Activated naive CD4-positive, alpha-beta T cell treated with anti-CD3 and anti-CD28 coated beads, Interleukin-2, amount 50 U/mL, for 24 hours (primary cell): ENCODE data around the gene TAS2R10.

ENCODE experiments used
- H3K27ac Mint-ChIP-seq: one replicate; pipeline ENCODE4 v1.8.0; 2021; ENCODE audit warnings: mild to moderate bottlenecking, mixed read lengths
- H3K27me3 Mint-ChIP-seq: one replicate; pipeline ENCODE4 v1.8.0; 2021; ENCODE audit warnings: mixed read lengths
- H3K36me3 Mint-ChIP-seq: one replicate; pipeline ENCODE4 v1.8.0; 2021; ENCODE audit warnings: mixed read lengths
- H3K4me1 Mint-ChIP-seq: one replicate; pipeline ENCODE4 v1.8.0; 2021; ENCODE audit warnings: mixed read lengths
- H3K4me3 Mint-ChIP-seq: one replicate; pipeline ENCODE4 v1.8.0; 2021; ENCODE audit warnings: mild to moderate bottlenecking, mixed read lengths
- H3K9me3 Mint-ChIP-seq: one replicate; pipeline ENCODE4 v1.8.0; 2021; ENCODE audit warnings: mixed read lengths

TAS2R10 gene

DNA sequence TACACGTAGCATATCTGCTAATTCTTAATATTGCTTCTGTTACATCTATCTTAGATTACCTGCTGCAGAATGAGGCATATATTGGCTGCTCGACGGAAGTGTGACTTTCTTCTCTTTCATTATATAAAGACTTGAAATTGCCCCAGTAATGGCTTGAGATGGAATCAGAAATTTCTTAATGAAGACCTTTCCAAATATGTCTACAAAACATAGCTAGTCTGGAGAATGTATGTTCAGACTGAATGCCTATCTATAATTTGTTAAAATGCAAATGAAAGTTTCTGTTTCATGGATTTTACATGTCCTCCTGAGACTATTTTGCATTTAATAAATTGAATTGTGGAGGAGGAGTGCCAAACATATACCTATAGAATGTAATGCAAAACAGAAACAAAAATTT, at the start of gene TAS2R10:
Gene TAS2R10 (minus strand): TSS at position 101 of the 400 bp plus-strand sequence. CDS start 89 bp downstream, at position 12.
- Mint-ChIP-seq H3K9me3 (no peaks in the 10 kb centered on the region), H3K4me1 (no peaks in the 10 kb centered on the region), H3K27me3 (no peaks in the 10 kb centered on the region), H3K4me3 (no peak within 1 kb of the TSS), H3K27ac (no peak within 1 kb of the TSS), H3K36me3 (no peaks in the 10 kb centered on the region)

- Mint-ChIP-seq H3K36me3 (peaks cover 48% of the 10 kb centered on the region), H3K27ac (no peak overlapping the region), H3K27me3 (no peaks in the 10 kb centered on the region), H3K9me3 (peaks cover 31% of the 10 kb centered on the region), H3K4me1 (no peaks in the 10 kb centered on the region), H3K4me3 (no peak overlapping the region)
Measured at GRCh38 chr12:10873378-10873777, 47.2 kb upstream of the TAS2R10 start.

DNA sequence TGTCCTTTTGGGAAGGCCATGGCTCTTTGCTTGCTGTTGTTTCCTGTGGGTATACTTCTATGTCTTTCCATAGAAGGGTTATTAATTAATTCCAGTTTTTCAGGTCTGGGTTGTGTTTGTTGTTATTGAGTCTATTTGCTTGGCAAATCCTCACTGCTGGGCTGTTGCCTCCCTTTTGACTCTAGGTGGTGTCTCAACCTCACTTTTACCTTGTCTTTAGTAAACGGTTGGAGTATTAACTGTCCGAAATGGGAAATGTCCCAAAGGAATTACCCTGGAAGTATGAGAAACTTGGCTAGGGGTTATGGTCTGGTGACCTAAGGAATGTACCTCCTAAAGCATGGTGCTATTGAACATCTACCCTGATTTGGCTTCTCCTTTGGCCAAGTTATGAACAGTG, 41.2 kb upstream of the TAS2R10 start:
- H3K4me1 Mint-ChIP-seq, result no peaks in the 10 kb centered on the region
- H3K27me3 Mint-ChIP-seq, result no peaks in the 10 kb centered on the region
- H3K27ac Mint-ChIP-seq, result no peak overlapping the region
- H3K36me3 Mint-ChIP-seq, result peaks cover 69% of the 10 kb centered on the region
- H3K4me3 Mint-ChIP-seq, result no peak overlapping the region
- H3K9me3 Mint-ChIP-seq, result peaks cover 25% of the 10 kb centered on the region

DNA sequence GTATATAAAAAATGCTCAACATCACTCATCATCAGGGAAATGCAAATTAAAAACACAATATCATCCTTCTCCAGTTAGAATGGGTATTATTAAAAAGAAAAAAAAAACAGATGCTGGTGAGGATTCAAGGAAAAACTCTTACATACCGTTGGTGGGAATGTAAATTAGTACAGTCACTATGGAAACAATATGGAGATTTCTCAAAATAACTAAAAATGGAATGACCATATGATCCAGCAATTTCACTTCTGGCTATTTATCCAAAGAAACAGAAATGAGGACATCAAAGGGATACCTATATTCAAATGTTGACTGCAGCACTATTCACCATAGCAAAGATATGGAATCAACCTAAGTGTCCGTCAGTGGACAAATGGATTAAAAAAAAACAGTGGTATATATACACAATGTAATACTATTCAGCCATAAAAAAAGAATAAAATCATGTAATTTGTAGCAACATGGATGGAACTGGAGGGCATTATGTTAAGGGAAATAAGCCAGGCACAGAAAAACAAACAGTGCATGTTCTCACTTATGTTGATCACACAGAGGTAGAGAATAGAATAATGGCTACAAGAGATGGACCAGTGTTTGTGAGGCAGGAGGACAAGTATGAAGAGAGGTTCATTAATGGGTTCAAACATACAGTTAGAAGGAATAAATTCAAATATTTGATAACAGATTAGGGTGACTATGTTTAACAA, 37.5 kb upstream of the TAS2R10 start:
- Mint-ChIP-seq H3K27me3 (no peaks in the 10 kb centered on the region), H3K4me3 (no peak overlapping the region), H3K9me3 (peaks cover 42% of the 10 kb centered on the region), H3K27ac (no peak overlapping the region), H3K36me3 (peaks cover 85% of the 10 kb centered on the region), H3K4me1 (peaks cover 4% of the 10 kb centered on the region)

- no peak overlapping the region for H3K4me3 Mint-ChIP-seq
- H3K9me3 Mint-ChIP-seq, result peaks cover 57% of the 10 kb centered on the region
- no peak overlapping the region for H3K27ac Mint-ChIP-seq
- peaks cover 4% of the 10 kb centered on the region for H3K4me1 Mint-ChIP-seq
- peaks cover 90% of the 10 kb centered on the region for H3K36me3 Mint-ChIP-seq
- H3K27me3 Mint-ChIP-seq, result no peaks in the 10 kb centered on the region
Measured at GRCh38 chr12:10861366-10861765, 35.2 kb upstream of the TAS2R10 start.

DNA sequence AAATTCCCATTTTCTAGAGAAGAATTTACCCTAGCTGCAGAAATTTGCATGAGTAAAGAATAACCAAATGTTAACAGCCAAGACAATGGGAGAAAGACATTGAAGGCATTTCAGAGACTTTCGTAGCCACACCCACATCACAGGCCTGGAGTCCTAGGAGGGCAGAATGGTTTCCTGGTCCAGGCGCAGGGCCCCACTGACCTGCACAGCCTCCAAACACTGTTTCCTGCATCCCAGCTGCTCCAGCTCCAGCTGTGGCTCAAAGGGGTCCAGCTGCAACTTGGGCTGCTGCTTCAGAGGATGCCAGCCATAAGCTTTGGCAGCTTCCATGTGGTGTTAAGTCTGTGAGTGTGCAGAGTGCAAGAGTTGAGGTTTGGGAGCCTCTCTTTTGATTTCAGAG, 29.6 kb upstream of the TAS2R10 start:
- Mint-ChIP-seq H3K4me1 (peaks cover 36% of the 10 kb centered on the region), H3K36me3 (peaks cover 56% of the 10 kb centered on the region), H3K4me3 (no peak overlapping the region), H3K27me3 (no peaks in the 10 kb centered on the region), H3K27ac (no peak overlapping the region), H3K9me3 (peaks cover 36% of the 10 kb centered on the region)

GRCh38 chr12:10853776-10854175, 27.6 kb upstream of the TAS2R10 start:
- Mint-ChIP-seq H3K27me3 (no peaks in the 10 kb centered on the region), H3K36me3 (peaks cover 45% of the 10 kb centered on the region), H3K27ac (no peak overlapping the region), H3K9me3 (peaks cover 15% of the 10 kb centered on the region), H3K4me3 (no peak overlapping the region), H3K4me1 (peaks cover 48% of the 10 kb centered on the region)

- Mint-ChIP-seq H3K9me3 (no peaks in the 10 kb centered on the region), H3K36me3 (peaks cover 34% of the 10 kb centered on the region), H3K27me3 (no peaks in the 10 kb centered on the region), H3K4me1 (peaks cover 48% of the 10 kb centered on the region), H3K27ac (no peak overlapping the region), H3K4me3 (no peak overlapping the region)
Measured at GRCh38 chr12:10851243-10851858, 25.2 kb upstream of the TAS2R10 start.

DNA sequence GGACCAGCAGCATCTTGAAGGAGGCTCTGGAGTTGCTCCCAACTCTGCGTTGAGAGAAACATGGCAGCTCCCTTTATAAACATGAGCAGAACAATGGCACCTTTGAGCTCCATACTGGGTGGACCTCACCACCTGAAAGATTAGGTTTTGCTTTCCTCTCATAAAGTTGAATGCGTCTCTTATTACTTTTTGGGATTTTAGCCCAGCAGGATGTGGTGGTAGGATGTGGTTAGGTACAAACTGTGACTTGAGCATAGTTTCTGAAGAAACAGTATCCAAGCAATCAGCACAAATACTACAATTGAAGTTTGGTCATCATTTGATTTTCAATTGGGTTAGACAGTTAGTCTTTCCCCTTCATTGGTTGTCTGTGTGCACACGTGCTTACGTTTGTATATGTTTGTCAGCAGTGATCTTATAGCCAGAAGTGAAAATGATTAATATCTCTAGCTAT, 23.3 kb upstream of the TAS2R10 start, which contains the start of gene PRR4:
Gene PRR4 (minus strand): TSS at position 51 of the 454 bp plus-strand sequence. CDS start 38 bp downstream, at position 13.
- Mint-ChIP-seq H3K4me1 (peaks cover 41% of the 10 kb centered on the region), H3K4me3 (no peak within 1 kb of the TSS), H3K27ac (no peak within 1 kb of the TSS), H3K36me3 (peaks cover 32% of the 10 kb centered on the region), H3K9me3 (no peaks in the 10 kb centered on the region), H3K27me3 (no peaks in the 10 kb centered on the region)

- Mint-ChIP-seq H3K4me1 (peaks cover 36% of the 10 kb centered on the region), H3K27me3 (no peaks in the 10 kb centered on the region), H3K27ac (no peak overlapping the region), H3K4me3 (no peak overlapping the region), H3K36me3 (peaks cover 30% of the 10 kb centered on the region), H3K9me3 (no peaks in the 10 kb centered on the region)
Measured at GRCh38 chr12:10847744-10848143, 21.6 kb upstream of the TAS2R10 start.

GRCh38 chr12:10842862-10843261, 16.7 kb upstream of the TAS2R10 start:
- no peak overlapping the region for H3K4me3 Mint-ChIP-seq
- H3K27ac Mint-ChIP-seq, result no peak overlapping the region
- no peaks in the 10 kb centered on the region for H3K27me3 Mint-ChIP-seq
- H3K36me3 Mint-ChIP-seq, result peaks cover 28% of the 10 kb centered on the region
- H3K9me3 Mint-ChIP-seq, result peaks cover 5% of the 10 kb centered on the region
- peaks cover 3% of the 10 kb centered on the region for H3K4me1 Mint-ChIP-seq

GRCh38 chr12:10838461-10838860, 12.3 kb upstream of the TAS2R10 start:
- peaks cover 5% of the 10 kb centered on the region for H3K9me3 Mint-ChIP-seq
- peaks cover 3% of the 10 kb centered on the region for H3K4me1 Mint-ChIP-seq
- H3K4me3 Mint-ChIP-seq, result no peak overlapping the region
- H3K27me3 Mint-ChIP-seq, result no peaks in the 10 kb centered on the region
- H3K36me3 Mint-ChIP-seq, result peaks cover 14% of the 10 kb centered on the region
- no peak overlapping the region for H3K27ac Mint-ChIP-seq

DNA sequence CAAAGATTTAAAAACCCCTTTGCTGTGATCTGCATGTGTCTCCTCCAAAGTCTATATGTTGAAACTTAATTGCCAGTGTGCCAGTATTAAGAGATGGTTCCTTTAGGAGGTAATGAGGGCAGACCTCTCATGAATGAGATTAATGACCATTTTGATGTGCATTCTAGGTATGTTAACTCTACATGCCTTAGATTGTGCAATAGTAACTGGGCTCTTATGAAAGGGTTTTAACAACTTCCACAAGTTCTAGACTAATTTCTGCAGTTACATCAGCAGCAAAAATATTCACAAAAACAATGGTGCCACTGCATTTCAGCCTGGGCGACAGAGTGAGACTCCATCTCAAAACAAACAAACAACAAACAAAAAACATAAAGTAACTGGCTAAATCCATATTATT, 3.8 kb upstream of the TAS2R10 start:
- Mint-ChIP-seq H3K27me3 (no peaks in the 10 kb centered on the region), H3K9me3 (no peaks in the 10 kb centered on the region), H3K4me1 (no peaks in the 10 kb centered on the region), H3K36me3 (no peaks in the 10 kb centered on the region), H3K4me3 (no peak overlapping the region), H3K27ac (no peak overlapping the region)

DNA sequence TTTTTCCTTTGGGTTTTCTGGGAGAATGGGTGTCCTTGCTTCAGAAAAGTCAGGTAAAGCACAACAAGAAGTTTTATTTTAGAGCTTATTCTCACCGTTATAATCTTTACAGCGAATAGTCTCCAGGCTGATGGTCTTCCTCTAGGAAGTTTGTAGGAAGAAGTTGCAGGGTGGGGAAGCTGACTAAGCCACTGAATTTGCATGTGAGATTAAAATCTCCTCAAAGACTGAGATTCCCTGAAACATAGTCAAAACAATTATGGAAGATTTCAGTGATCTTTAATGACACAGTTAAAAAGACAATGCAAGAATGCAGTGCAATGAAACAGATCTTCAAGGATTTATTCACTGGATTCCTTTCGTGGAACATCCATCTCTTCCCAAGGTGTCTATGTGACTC, 1.2 kb downstream of the TAS2R10 start:
- no peak overlapping the region for H3K4me3 Mint-ChIP-seq
- H3K27me3 Mint-ChIP-seq, result no peaks in the 10 kb centered on the region
- no peaks in the 10 kb centered on the region for H3K4me1 Mint-ChIP-seq
- no peak overlapping the region for H3K27ac Mint-ChIP-seq
- H3K36me3 Mint-ChIP-seq, result no peaks in the 10 kb centered on the region
- no peaks in the 10 kb centered on the region for H3K9me3 Mint-ChIP-seq

- Mint-ChIP-seq H3K27ac (no peak overlapping the region), H3K4me3 (no peak overlapping the region), H3K36me3 (no peaks in the 10 kb centered on the region), H3K9me3 (no peaks in the 10 kb centered on the region), H3K4me1 (no peaks in the 10 kb centered on the region), H3K27me3 (peaks cover 23% of the 10 kb centered on the region)
Measured at GRCh38 chr12:10811883-10812536, 14.1 kb downstream of the TAS2R10 start.

DNA sequence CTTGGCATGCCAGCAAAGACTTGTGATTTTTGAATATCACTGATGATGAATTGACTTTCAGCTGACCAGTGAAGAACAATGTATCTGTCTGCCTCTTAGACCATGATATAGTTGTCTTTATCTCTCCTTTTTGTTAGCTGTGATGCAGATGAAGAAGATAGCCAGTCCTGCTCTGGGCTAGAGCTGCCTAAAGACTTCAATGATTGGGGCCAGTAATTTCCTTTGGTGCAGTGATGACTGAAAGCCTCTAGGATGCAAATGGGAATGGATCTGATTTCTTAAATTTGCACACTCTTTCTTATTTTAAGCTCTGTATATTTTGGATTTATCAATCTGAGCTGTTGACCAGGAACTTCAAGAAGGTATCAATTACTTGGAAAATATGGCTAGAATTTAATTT, 16.1 kb downstream of the TAS2R10 start, which contains the start of gene TAS2R9:
Gene TAS2R9 (minus strand): TSS at position 101 of the 400 bp plus-strand sequence. CDS start 93 bp downstream, at position 8.
- H3K4me3 Mint-ChIP-seq, result no peak within 1 kb of the TSS
- H3K4me1 Mint-ChIP-seq, result no peaks in the 10 kb centered on the region

More for the DNA sequence above, 16.1 kb downstream of the TAS2R10 start, which contains the start of gene TAS2R9:
- Mint-ChIP-seq H3K36me3 (no peaks in the 10 kb centered on the region), H3K9me3 (no peaks in the 10 kb centered on the region), H3K27ac (no peak within 1 kb of the TSS), H3K27me3 (peaks cover 31% of the 10 kb centered on the region)
